ENCODE data around the gene PRKN.

DNA sequence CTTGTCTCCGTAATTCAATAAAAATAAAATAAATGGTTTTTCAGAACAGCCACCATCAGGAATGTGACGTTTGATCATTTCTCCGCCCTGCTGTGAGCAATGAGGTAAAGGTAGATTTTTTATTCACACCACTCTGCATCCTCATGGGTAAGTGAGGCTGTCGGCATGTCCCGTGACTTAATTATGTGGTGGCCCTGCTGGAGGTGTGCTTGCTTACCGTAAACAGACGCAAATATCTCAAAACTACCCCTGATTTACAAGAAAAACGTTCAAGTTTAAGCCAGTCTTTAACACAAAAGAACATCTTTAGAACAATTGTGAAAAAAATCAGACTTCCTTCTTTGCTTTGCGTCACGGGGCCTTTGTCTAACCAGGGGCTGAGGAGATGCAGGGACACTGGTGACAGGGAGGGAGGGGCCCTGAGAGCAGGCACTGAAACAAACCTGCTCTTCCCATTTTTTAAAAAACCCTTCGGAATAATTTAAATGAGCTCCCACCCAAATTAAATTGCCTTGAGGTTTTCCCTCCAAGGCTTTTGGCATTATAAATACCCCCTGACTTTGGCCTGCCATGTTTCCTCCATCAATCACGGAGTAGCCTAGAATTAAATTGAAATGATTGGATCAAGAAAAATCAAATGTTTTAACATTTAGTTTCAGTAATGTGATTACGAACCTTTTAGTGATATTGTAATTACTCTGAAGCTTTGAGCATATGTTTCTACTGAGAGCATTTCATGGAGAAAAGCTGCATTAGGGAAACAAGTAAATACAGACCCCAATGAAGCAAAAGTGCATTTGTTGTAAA is 13.4 kb downstream of the PRKN start:
- TF ChIP-seq, protein P1, sequence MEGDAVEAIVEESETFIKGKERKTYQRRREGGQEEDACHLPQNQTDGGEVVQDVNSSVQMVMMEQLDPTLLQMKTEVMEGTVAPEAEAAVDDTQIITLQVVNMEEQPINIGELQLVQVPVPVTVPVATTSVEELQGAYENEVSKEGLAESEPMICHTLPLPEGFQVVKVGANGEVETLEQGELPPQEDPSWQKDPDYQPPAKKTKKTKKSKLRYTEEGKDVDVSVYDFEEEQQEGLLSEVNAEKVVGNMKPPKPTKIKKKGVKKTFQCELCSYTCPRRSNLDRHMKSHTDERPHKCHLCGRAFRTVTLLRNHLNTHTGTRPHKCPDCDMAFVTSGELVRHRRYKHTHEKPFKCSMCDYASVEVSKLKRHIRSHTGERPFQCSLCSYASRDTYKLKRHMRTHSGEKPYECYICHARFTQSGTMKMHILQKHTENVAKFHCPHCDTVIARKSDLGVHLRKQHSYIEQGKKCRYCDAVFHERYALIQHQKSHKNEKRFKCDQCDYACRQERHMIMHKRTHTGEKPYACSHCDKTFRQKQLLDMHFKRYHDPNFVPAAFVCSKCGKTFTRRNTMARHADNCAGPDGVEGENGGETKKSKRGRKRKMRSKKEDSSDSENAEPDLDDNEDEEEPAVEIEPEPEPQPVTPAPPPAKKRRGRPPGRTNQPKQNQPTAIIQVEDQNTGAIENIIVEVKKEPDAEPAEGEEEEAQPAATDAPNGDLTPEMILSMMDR (IDR thresholded peaks at IDR 0.05 in 8 of 11, conservative IDR thresholded peaks at IDR 0.05 in 3 of 11), result no peak
- no peak for TF ChIP-seq POLR2A (IDR thresholded peaks at IDR 0.05)
